ENCODE data around the gene UGDH. TPM values are rescaled to one million over a fixed set of nuclear protein-coding genes. Genes with fewer than 3 reads are reported as not detected.
A peak's percentile ranks its signal among the peaks of the same experiment; 100 is the strongest.
"Not testable (repeated sequence)": the region's sequence is repeated elsewhere in the genome, so short reads cannot be mapped to it uniquely, and the experiment has no call there.

The UGDH gene
- total and polyA plus RNA-seq, 8 donors, result 14.6 to 161 (median 33.2) TPM

DNA sequence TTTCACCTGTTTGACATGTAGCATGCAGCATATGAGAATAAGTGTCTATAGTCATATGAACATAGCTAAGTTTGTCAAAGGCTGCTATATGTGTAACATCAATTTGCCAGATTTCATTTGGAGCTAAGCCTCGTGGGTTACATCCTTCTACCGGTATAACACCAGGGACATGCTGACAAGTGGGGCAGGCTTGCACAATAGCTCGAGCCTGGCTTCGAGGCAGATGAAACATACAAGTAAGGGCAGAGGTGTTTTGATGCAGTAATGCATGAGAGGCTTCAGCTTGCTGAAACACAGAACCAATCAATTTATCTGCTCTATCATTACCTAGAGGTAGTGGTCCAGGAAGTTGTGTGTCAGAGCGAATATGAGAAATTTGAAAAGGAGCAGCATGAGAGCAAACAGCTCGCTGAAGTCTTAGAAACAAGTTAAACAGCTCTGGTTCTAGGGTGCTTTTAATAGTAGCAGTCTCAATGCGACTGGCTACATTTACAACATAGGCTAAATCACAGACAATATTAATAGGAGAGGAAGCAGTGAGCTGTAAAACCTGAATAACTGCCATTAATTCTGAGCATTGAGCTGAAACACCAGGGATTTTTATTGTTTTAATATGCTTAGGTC, 14.9 kb upstream of the UGDH start:
- H3K9me3 ChIP-seq, result no peaks in the 10 kb centered on the region
- no peaks in the 10 kb centered on the region for H3K27me3 ChIP-seq
- WGBS, 5 donors, result 35 to 51% (median 37%) methylated on average over 7 of the region's 7 CpGs
- H3K4me3 ChIP-seq, result no peak overlapping the region
- peak overlapping the region in 4 of 5 donors; percentile 18 to 51 (median 40) for H3K27ac ChIP-seq
- H3K4me1 ChIP-seq, result peaks cover 21 to 51% (median 31%) of the 10 kb centered on the region in 4 donors
- intact Hi-C loops (cut with DNase I; ENCODE audit: low total_unique reads), result no loop called here
- H3K36me3 ChIP-seq, result no peaks in the 10 kb centered on the region
- TF ChIP-seq POLR2AphosphoS5 (IDR thresholded peaks at IDR 0.05) (no peak), EP300 (IDR thresholded peaks at IDR 0.05) (no peak), POLR2A (IDR thresholded peaks at IDR 0.05) (no peak)
- TF ChIP-seq, protein P1, sequence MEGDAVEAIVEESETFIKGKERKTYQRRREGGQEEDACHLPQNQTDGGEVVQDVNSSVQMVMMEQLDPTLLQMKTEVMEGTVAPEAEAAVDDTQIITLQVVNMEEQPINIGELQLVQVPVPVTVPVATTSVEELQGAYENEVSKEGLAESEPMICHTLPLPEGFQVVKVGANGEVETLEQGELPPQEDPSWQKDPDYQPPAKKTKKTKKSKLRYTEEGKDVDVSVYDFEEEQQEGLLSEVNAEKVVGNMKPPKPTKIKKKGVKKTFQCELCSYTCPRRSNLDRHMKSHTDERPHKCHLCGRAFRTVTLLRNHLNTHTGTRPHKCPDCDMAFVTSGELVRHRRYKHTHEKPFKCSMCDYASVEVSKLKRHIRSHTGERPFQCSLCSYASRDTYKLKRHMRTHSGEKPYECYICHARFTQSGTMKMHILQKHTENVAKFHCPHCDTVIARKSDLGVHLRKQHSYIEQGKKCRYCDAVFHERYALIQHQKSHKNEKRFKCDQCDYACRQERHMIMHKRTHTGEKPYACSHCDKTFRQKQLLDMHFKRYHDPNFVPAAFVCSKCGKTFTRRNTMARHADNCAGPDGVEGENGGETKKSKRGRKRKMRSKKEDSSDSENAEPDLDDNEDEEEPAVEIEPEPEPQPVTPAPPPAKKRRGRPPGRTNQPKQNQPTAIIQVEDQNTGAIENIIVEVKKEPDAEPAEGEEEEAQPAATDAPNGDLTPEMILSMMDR (IDR thresholded peaks at IDR 0.05), result no peak
- DNase-seq, result peak in 1 of 2 donors; percentile 26

DNA sequence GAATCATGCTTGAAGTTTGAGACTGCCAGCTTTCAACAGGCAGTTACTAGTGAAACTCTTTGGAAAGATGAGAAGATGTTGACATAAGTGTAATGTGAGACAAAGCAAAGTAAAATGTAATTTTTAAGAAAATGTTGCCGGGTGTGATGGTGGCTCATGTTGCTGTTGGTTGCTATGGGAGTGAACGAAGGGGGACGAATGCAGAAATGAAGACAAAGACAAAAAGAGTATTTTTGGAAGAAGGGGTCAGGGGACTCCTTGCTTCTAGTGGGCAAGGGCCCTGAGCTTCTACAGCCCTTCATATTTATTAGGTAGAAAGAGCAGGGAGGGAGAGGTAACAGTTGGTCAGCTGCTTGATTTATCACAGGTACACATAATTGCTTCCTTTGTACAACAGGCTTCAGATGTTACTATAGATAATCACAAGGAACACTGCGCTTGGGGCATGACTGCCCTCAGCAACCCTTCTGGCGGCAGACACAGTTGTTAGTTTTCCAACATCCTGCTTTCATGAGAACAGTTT, 11.9 kb upstream of the UGDH start:
- TF ChIP-seq, protein P1 (IDR thresholded peaks at IDR 0.05), result no peak
- peak in 1 of 3 donors; percentile 22 for TF ChIP-seq POLR2AphosphoS5 (IDR thresholded peaks at IDR 0.05)
- H3K9me3 ChIP-seq, result no peaks in the 10 kb centered on the region
- H3K27ac ChIP-seq, result peak overlapping the region in 3 of 5 donors; percentile 19 to 72 (median 40)
- peak in 1 of 2 donors; percentile 66 for DNase-seq
- WGBS, 5 donors, result 40 to 61% (median 53%) methylated on average over 5 of the region's 5 CpGs
- H3K4me1 ChIP-seq, result peaks cover 13 to 45% (median 24%) of the 10 kb centered on the region in 4 donors
- H3K27me3 ChIP-seq, result no peaks in the 10 kb centered on the region
- H3K4me3 ChIP-seq, result no peak overlapping the region
- H3K36me3 ChIP-seq, result peaks cover 0 to 23% (median 15%) of the 10 kb centered on the region in 4 donors
- intact Hi-C loops (cut with DNase I; ENCODE audit: low total_unique reads), result no loop called here

DNA sequence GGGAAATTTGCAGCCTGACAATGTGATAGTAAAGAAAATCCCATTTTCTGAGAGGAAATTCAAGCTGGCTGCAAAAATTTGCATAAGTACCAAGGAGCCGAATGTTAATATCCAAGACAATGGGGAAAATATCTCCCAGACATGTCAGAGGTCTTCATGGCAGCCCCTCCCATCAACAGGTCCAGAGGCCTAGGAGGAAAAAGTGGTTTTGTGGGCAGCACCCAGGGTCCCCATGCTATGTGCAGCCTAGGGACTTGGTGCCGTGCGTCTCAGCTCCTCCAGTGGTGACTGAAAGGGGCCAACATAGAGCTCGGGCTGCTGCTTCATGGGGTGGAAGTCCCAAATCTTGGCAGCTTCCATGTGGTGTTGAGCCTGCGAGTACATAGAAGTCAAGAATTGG, 6.3 kb upstream of the UGDH start:
- Histone ChIP-seq H3K27ac (no peak overlapping the region), H3K36me3 (peaks cover 0 to 60% (median 40%) of the 10 kb centered on the region in 4 donors), H3K27me3 (no peaks in the 10 kb centered on the region), H3K9me3 (no peaks in the 10 kb centered on the region), H3K4me3 (no peak overlapping the region), H3K4me1 (peaks cover 7 to 13% (median 9%) of the 10 kb centered on the region in 4 donors)
- 94 to 99% (median 96%) methylated on average over 5 of the region's 5 CpGs for WGBS, 5 donors
- no peak for DNase-seq
- intact Hi-C loops (cut with DNase I; ENCODE audit: low total_unique reads), result no loop called here
- TF ChIP-seq POLR2A (IDR thresholded peaks at IDR 0.05) (no peak), POLR2AphosphoS5 (IDR thresholded peaks at IDR 0.05) (no peak), EP300 (IDR thresholded peaks at IDR 0.05) (no peak)
- TF ChIP-seq, protein P1 (IDR thresholded peaks at IDR 0.05), result no peak

DNA sequence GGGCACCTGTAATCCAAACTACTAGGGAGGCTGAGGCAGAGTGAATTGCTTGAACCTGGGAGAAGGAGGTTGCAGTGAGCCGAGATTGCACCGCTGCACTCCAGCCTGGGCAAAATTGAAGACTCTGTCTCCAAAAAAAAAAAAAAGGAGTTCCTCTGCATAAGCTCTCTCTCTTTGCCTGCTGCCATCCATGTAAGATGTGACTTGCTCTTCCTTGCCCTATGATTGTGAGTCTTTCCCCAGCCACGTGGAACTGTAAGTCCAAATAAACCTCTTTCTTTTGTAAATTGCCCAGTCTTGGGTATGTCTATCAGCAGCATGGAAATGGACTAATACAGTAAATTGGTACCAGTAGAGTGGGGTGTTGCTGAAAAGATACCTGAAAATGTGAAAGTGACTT, 5.0 kb upstream of the UGDH start:
- H3K9me3 ChIP-seq; H3K27ac ChIP-seq; intact Hi-C loops (cut with DNase I; ENCODE audit: low total_unique reads); H3K27me3 ChIP-seq; DNase-seq; H3K4me3 ChIP-seq: not testable (repeated sequence)
- 79 to 98% (median 92%) methylated on average over 3 of the region's 3 CpGs for WGBS, 5 donors
- peaks cover 10 to 18% (median 14%) of the 10 kb centered on the region in 4 donors for H3K4me1 ChIP-seq
- H3K36me3 ChIP-seq, result peaks cover 0 to 60% (median 40%) of the 10 kb centered on the region in 4 donors

DNA sequence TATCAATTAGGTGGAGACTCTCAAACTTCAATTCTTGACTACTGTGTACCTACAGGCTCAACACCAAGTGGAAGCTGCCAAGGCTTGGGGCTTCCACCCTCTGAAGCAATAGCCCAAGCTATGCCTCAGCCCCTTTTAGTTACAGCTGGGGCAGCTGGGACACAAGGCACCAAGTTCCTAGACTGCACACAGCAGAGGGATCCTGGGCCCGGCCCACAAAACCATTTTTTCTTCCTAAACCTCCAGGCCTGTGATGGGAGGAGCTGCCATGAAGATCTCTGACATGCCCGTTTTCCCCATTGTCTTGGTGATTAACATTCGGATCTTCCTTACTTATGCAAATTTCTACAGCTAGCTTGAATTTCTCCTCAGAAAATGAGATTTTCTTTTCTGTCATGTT, 3.4 kb upstream of the UGDH start:
- H3K27ac ChIP-seq, result peak overlapping the region in 1 of 5 donors; percentile 42
- H3K4me3 ChIP-seq, result no peak overlapping the region
- 77 to 99% (median 99%) methylated on average over 3 of the region's 3 CpGs for WGBS, 5 donors
- TF ChIP-seq EP300 (IDR thresholded peaks at IDR 0.05) (no peak), POLR2A (IDR thresholded peaks at IDR 0.05) (no peak), POLR2AphosphoS5 (IDR thresholded peaks at IDR 0.05) (no peak)
- TF ChIP-seq, protein P1 (IDR thresholded peaks at IDR 0.05), result no peak
- DNase-seq, result no peak
- peaks cover 0 to 51% (median 37%) of the 10 kb centered on the region in 4 donors for H3K36me3 ChIP-seq
- H3K4me1 ChIP-seq, result peaks cover 10 to 26% (median 20%) of the 10 kb centered on the region in 4 donors
- H3K27me3 ChIP-seq, result no peaks in the 10 kb centered on the region
- H3K9me3 ChIP-seq, result no peaks in the 10 kb centered on the region
- intact Hi-C loops (cut with DNase I; ENCODE audit: low total_unique reads), result no loop called here
